GM18526 (cell line): Measurements from ENCODE around the gene GJC1.

Experiments used
- POLR2A ChIP-seq: IDR thresholded peaks from 3 replicates; pipeline ENCODE4 v1.6.1; 2011; ENCODE audit not compliant: insufficient read length; ENCODE audit errors: extremely low read depth

The GJC1 gene

GRCh38 chr17:44848961-44849489 is 18.9 kb upstream of the GJC1 start:
- no peak for TF ChIP-seq POLR2A

GRCh38 chr17:44848257-44848795 is 18.2 kb upstream of the GJC1 start:
- no peak for TF ChIP-seq POLR2A

- no peak for TF ChIP-seq POLR2A
Measured at GRCh38 chr17:44847586-44847985, 17.5 kb upstream of the GJC1 start, which contains the start of gene HIGD1B. Gene HIGD1B, plus strand, starts transcription at chr17:44847883. Its CDS starts 270 bp downstream, at chr17:44848153.

- TF ChIP-seq POLR2A: no peak
Measured at GRCh38 chr17:44846206-44846605, 16.1 kb upstream of the GJC1 start.

GRCh38 chr17:44844390-44844830 is 14.3 kb upstream of the GJC1 start:
- TF ChIP-seq POLR2A: no peak

GRCh38 chr17:44842748-44843147 is 12.7 kb upstream of the GJC1 start:
- TF ChIP-seq POLR2A: no peak

GRCh38 chr17:44840936-44841335 is 10.8 kb upstream of the GJC1 start:
- no peak for TF ChIP-seq POLR2A

GRCh38 chr17:44840274-44840673 is 10.2 kb upstream of the GJC1 start:
- no peak for TF ChIP-seq POLR2A

GRCh38 chr17:44837196-44837595 is 7.1 kb upstream of the GJC1 start:
- TF ChIP-seq POLR2A: no peak

- TF ChIP-seq POLR2A: no peak
Measured at GRCh38 chr17:44832805-44833204, 2.7 kb upstream of the GJC1 start.

GRCh38 chr17:44831371-44831770 is 1.3 kb upstream of the GJC1 start:
- TF ChIP-seq POLR2A: no peak

- no peak for TF ChIP-seq POLR2A
Measured at GRCh38 chr17:44830359-44831288, 537 bp upstream of the GJC1 start.

- no peak for TF ChIP-seq POLR2A
Measured at GRCh38 chr17:44828919-44829522, 1.1 kb downstream of the GJC1 start.

- TF ChIP-seq POLR2A: no peak
Measured at GRCh38 chr17:44827863-44828262, 2.2 kb downstream of the GJC1 start.

GRCh38 chr17:44826123-44826790 is 3.8 kb downstream of the GJC1 start:
- TF ChIP-seq POLR2A: no peak
